T follicular helper cell (primary cell): Measurements from ENCODE around the gene IER3IP1.
"Not testable (repeated sequence)": the region's sequence is repeated elsewhere in the genome, so short reads cannot be mapped to it uniquely, and the experiment has no call there.

Experiments used
- DNase-seq: peaks from one replicate; pipeline ENCODE4 v3.0.0-alpha.2; 2020; ENCODE audit warnings: low read depth

Gene IER3IP1

GRCh38 chr18:47160256-47160655 lies 15.9 kb downstream of the IER3IP1 start:
- DNase-seq = no peak

GRCh38 chr18:47158404-47158803 lies 17.8 kb downstream of the IER3IP1 start:
- not testable (repeated sequence) for DNase-seq

- no peak for DNase-seq
These were observed 24.7 kb downstream of the IER3IP1 start for GRCh38 chr18:47151439-47151838.

- DNase-seq = no peak
These were observed 25.3 kb downstream of the IER3IP1 start for GRCh38 chr18:47150824-47151366.

- peak; percentile 52 for DNase-seq
These were observed 25.9 kb downstream of the IER3IP1 start, which contains the start of gene HDHD2 for GRCh38 chr18:47150029-47150823. Gene HDHD2, minus strand, starts transcription at chr18:47150500. Its CDS starts 14,061 bp downstream, at chr18:47136439.

GRCh38 chr18:47149457-47150028 lies 26.6 kb downstream of the IER3IP1 start:
- no peak for DNase-seq

GRCh38 chr18:47146206-47146605 lies 30.0 kb downstream of the IER3IP1 start:
- DNase-seq = no peak

- no peak for DNase-seq
These were observed 32.2 kb downstream of the IER3IP1 start for GRCh38 chr18:47143899-47144485.

- DNase-seq = no peak
These were observed 33.0 kb downstream of the IER3IP1 start for GRCh38 chr18:47143153-47143552.

- DNase-seq = no peak
These were observed 34.9 kb downstream of the IER3IP1 start for GRCh38 chr18:47141289-47141688.

- DNase-seq = no peak
These were observed 55.0 kb downstream of the IER3IP1 start for GRCh38 chr18:47121146-47121545.

- DNase-seq = no peak
These were observed 55.7 kb downstream of the IER3IP1 start for GRCh38 chr18:47120428-47120827.

GRCh38 chr18:47118981-47119380 lies 57.2 kb downstream of the IER3IP1 start:
- DNase-seq = no peak

- DNase-seq = no peak
These were observed 61.0 kb downstream of the IER3IP1 start for GRCh38 chr18:47115205-47115604.

- DNase-seq = no peak
These were observed 62.2 kb downstream of the IER3IP1 start for GRCh38 chr18:47113796-47114540.

- no peak for DNase-seq
These were observed 65.5 kb downstream of the IER3IP1 start for GRCh38 chr18:47110492-47111274.

GRCh38 chr18:47109720-47110119 lies 66.4 kb downstream of the IER3IP1 start:
- no peak for DNase-seq

GRCh38 chr18:47108998-47109405 lies 67.2 kb downstream of the IER3IP1 start:
- DNase-seq = no peak

- no peak for DNase-seq
These were observed 67.8 kb downstream of the IER3IP1 start for GRCh38 chr18:47108373-47108772.
